Naive thymus-derived CD4-positive, alpha-beta T cell (primary cell): ENCODE data around the gene SERHL2. TPM values are rescaled to one million over a fixed set of nuclear protein-coding genes. Genes with fewer than 3 reads are reported as not detected.
"Not testable (repeated sequence)": the region's sequence is repeated elsewhere in the genome, so short reads cannot be mapped to it uniquely, and the experiment has no call there.

Experiments used
- ATAC-seq: fragments of 150-1000 bp; cut with Tn5 transposase; 2 replicates; pipeline ENCODE4 v1.10.0; 2021; ENCODE audit warnings: mild to moderate bottlenecking, moderate library complexity
- CTCF ChIA-PET: fragments of 350-600 bp; sonication (Branson Sonifier 250); formaldehyde crosslinking; loops from one replicate; lab custom pipeline; 2021; ENCODE audit warnings: antibody characterized with exemption; lab: Charles Lee
- POLR2A ChIA-PET: fragments of 350-600 bp; sonication (Branson Sonifier 250); formaldehyde crosslinking; loops from one replicate; lab custom pipeline; 2021; ENCODE audit warnings: antibody characterized with exemption, inconsistent platforms; lab: Charles Lee
- DNase-seq, 9 donors: peaks; one replicate each; pipeline versions ENCODE4 v3.0.0 to v3.0.0-alpha.2; 2020 to 2022; ENCODE audit warnings: mixed read lengths in 1 of 9
- H3K27ac ChIP-seq: one replicate; pipeline ENCODE4 v1.7.0; 2013; ENCODE audit warnings: mild to moderate bottlenecking, low read depth, low read length, moderate library complexity
- H3K27me3 ChIP-seq, 2 donors: one replicate each; pipeline ENCODE4 v1.7.0; 2013; ENCODE audit warnings: low read length in 2 of 2, mild to moderate bottlenecking in 2 of 2, moderate library complexity in 2 of 2; ENCODE audit not compliant: control insufficient read depth in 2 of 2, insufficient read depth in 2 of 2
- H3K36me3 ChIP-seq, 3 experiments: 1 replicate in 2 of 3; 2 replicates in 1 of 3; pipeline ENCODE4 v1.7.0; 2013; ENCODE audit warnings: low read length in 3 of 3, mild to moderate bottlenecking in 3 of 3, moderate library complexity in 1 of 3; ENCODE audit not compliant: insufficient read depth in 3 of 3, control insufficient read depth in 2 of 3
- H3K4me1 ChIP-seq, 2 donors: one replicate each; pipeline ENCODE4 v1.7.0; 2013; ENCODE audit warnings: low read length in 2 of 2, mild to moderate bottlenecking in 2 of 2, moderate library complexity in 1 of 2; ENCODE audit not compliant: control insufficient read depth in 2 of 2, insufficient read depth in 2 of 2
- H3K4me3 ChIP-seq: 2 replicates; pipeline ENCODE4 v1.7.0; 2013; ENCODE audit warnings: mild to moderate bottlenecking, low read length
- H3K9me3 ChIP-seq, 3 experiments: 1 replicate in 2 of 3; 2 replicates in 1 of 3; pipeline ENCODE4 v1.7.0; 2013; ENCODE audit warnings: low read length in 3 of 3; ENCODE audit not compliant: control insufficient read depth in 2 of 3
- H3K27ac Mint-ChIP-seq, 9 donors: one replicate each; pipeline ENCODE4 v1.8.0; 2020 to 2022; ENCODE audit warnings: mixed read lengths in 9 of 9, mild to moderate bottlenecking in 8 of 9, moderate library complexity in 5 of 9, inconsistent platforms in 2 of 9
- H3K27me3 Mint-ChIP-seq, 5 donors: one replicate each; pipeline ENCODE4 v1.8.0; 2021 to 2022; ENCODE audit warnings: mixed read lengths in 5 of 5, mild to moderate bottlenecking in 1 of 5
- H3K36me3 Mint-ChIP-seq, 5 donors: one replicate each; pipeline ENCODE4 v1.8.0; 2020 to 2022; ENCODE audit warnings: mixed read lengths in 5 of 5, mild to moderate bottlenecking in 3 of 5, inconsistent platforms in 1 of 5
- H3K4me1 Mint-ChIP-seq, 7 donors: one replicate each; pipeline ENCODE4 v1.8.0; 2020 to 2022; ENCODE audit warnings: mixed read lengths in 7 of 7, mild to moderate bottlenecking in 3 of 7, inconsistent platforms in 1 of 7
- H3K4me3 Mint-ChIP-seq, 10 donors: one replicate each; pipeline ENCODE4 v1.8.0; 2020 to 2022; ENCODE audit warnings: mild to moderate bottlenecking in 10 of 10, mixed read lengths in 10 of 10, moderate library complexity in 6 of 10, inconsistent platforms in 2 of 10
- H3K9me3 Mint-ChIP-seq, 11 donors: one replicate each; pipeline ENCODE4 v1.8.0; 2020 to 2022; ENCODE audit warnings: mixed read lengths in 11 of 11, mild to moderate bottlenecking in 4 of 11, inconsistent platforms in 1 of 11, moderate library complexity in 1 of 11
- intact Hi-C, 2 donors: fragments of 100-400 bp; cut with micrococcal nuclease; formaldehyde crosslinking; loops; one replicate each; pipeline ENCODE4 v1.15.1; 2023
- polyA plus RNA-seq, 2 donors: library from polyadenylated mRNA; unstranded; fragments of 300-500 nt; fragmentation: Illumina TruSeq; gene quantifications; one replicate each; pipeline ENCODE4 v1.2.3, GENCODE V29; 2021
- total RNA-seq, 6 experiments: library from RNA in 5 of 6; stranded (reverse) in 5 of 6; gene quantifications; 1 replicate in 5 of 6; 2 replicates in 1 of 6; pipeline ENCODE4 v1.2.3 and lab custom pipeline; 2021 to 2026

The SERHL2 gene
- total and polyA plus RNA-seq, 7 experiments from 2014 or later, result 0.25 to 1.0 (median 0.47) TPM; not detected in 1

GRCh38 chr22:42607641-42608040, 53.9 kb downstream of the SERHL2 start:
- CTCF ChIA-PET, H3K9me3 Mint-ChIP-seq, H3K27ac Mint-ChIP-seq, H3K9me3 ChIP-seq, POLR2A ChIA-PET, H3K4me3 ChIP-seq, DNase-seq, ATAC-seq, H3K4me3 Mint-ChIP-seq, H3K27me3 ChIP-seq, intact Hi-C loops, H3K27ac ChIP-seq, H3K27me3 Mint-ChIP-seq: not testable (repeated sequence)
- peaks cover 0 to 18% (median 11%) of the 10 kb centered on the region in 5 donors for H3K36me3 Mint-ChIP-seq
- peaks cover 35 to 94% (median 71%) of the 10 kb centered on the region in 7 donors for H3K4me1 Mint-ChIP-seq
- peaks cover 3 to 48% (median 4%) of the 10 kb centered on the region in 3 experiments for H3K36me3 ChIP-seq
- H3K4me1 ChIP-seq, result peaks cover 25 to 31% of the 10 kb centered on the region in 2 donors

GRCh38 chr22:42608136-42608822, 54.5 kb downstream of the SERHL2 start:
- Histone ChIP-seq H3K27me3 (no peaks in the 10 kb centered on the region), H3K9me3 (no peaks in the 10 kb centered on the region), H3K36me3 (peaks cover 0 to 41% (median 3%) of the 10 kb centered on the region in 3 experiments), H3K4me3 (no peak overlapping the region), H3K27ac (no peak overlapping the region), H3K4me1 (peaks cover 31 to 38% of the 10 kb centered on the region in 2 donors)
- intact Hi-C loops, result no loop called here
- Mint-ChIP-seq H3K9me3 (peaks cover 0 to 1% (median 0%) of the 10 kb centered on the region in 11 donors), H3K27me3 (no peaks in the 10 kb centered on the region), H3K4me1 (peaks cover 41 to 94% (median 71%) of the 10 kb centered on the region in 7 donors), H3K4me3 (peak overlapping the region in 4 of 10 donors; percentile 9 to 53 (median 27)), H3K36me3 (peaks cover 0 to 17% (median 12%) of the 10 kb centered on the region in 5 donors), H3K27ac (peak overlapping the region in 1 of 9 donors; percentile 64)
- DNase-seq (no peak), ATAC-seq (no peak)
- ChIA-PET POLR2A (interaction anchor here (0.9 kb wide), 1 partner anchor 12 kb away, joined by 3 read pairs; no protein-coding TSS in a partner anchor), CTCF (interaction anchor here (1.6 kb wide), 1 partner anchor 10 kb away, joined by 3 read pairs; no protein-coding TSS in a partner anchor)

GRCh38 chr22:42608823-42609361, 55.1 kb downstream of the SERHL2 start:
- CTCF ChIA-PET, result interaction anchor here (1.6 kb wide), 1 partner anchor 9 kb away, joined by 3 read pairs; no protein-coding TSS in a partner anchor
- Histone ChIP-seq H3K27me3 (no peaks in the 10 kb centered on the region), H3K36me3 (peaks cover 0 to 38% (median 3%) of the 10 kb centered on the region in 3 experiments), H3K4me3 (no peak overlapping the region), H3K4me1 (peaks cover 37 to 44% of the 10 kb centered on the region in 2 donors), H3K9me3 (no peaks in the 10 kb centered on the region), H3K27ac (no peak overlapping the region)
- ATAC-seq, result no peak
- no peaks in the 10 kb centered on the region for H3K27me3 Mint-ChIP-seq
- peak overlapping the region in 3 of 10 donors; percentile 17 to 74 (median 19) for H3K4me3 Mint-ChIP-seq
- peak overlapping the region in 1 of 9 donors; percentile 64 for H3K27ac Mint-ChIP-seq
- DNase-seq, result no peak
- POLR2A ChIA-PET, result interaction anchor here (0.9 kb wide), 1 partner anchor 13 kb away, joined by 3 read pairs; no protein-coding TSS in a partner anchor
- H3K4me1 Mint-ChIP-seq, result peaks cover 42 to 94% (median 70%) of the 10 kb centered on the region in 7 donors
- peaks cover 0 to 18% (median 9%) of the 10 kb centered on the region in 5 donors for H3K36me3 Mint-ChIP-seq
- peaks cover 0 to 1% (median 0%) of the 10 kb centered on the region in 11 donors for H3K9me3 Mint-ChIP-seq
- intact Hi-C loops, result no loop called here

- H3K27ac Mint-ChIP-seq, result peak overlapping the region; percentile 4 to 88 (median 60)
- H3K4me3 Mint-ChIP-seq, result peak overlapping the region in 9 of 10 donors; percentile 29 to 96 (median 60)
- H3K4me3 ChIP-seq, result no peak overlapping the region
- DNase-seq (no peak), ATAC-seq (no peak)
- H3K27ac ChIP-seq, result no peak overlapping the region
- H3K4me1 ChIP-seq, result peaks cover 37 to 44% of the 10 kb centered on the region in 2 donors
- H3K36me3 ChIP-seq, result peaks cover 0 to 31% (median 3%) of the 10 kb centered on the region in 3 experiments
- intact Hi-C loops, result loop anchor here in 1 of 2 donors (5.0 to 10.0 kb wide), 2 partner anchors 78 to 925 kb away; partner anchors contain the start of gene SNU13
- H3K9me3 Mint-ChIP-seq, result peaks cover 0 to 5% (median 0%) of the 10 kb centered on the region in 11 donors
- no peaks in the 10 kb centered on the region for H3K27me3 ChIP-seq
- peaks cover 0 to 19% (median 9%) of the 10 kb centered on the region in 5 donors for H3K36me3 Mint-ChIP-seq
- peaks cover 0 to 5% (median 0%) of the 10 kb centered on the region in 5 donors for H3K27me3 Mint-ChIP-seq
- no peaks in the 10 kb centered on the region for H3K9me3 ChIP-seq
- H3K4me1 Mint-ChIP-seq, result peaks cover 49 to 88% (median 66%) of the 10 kb centered on the region in 7 donors
- CTCF ChIA-PET, result interaction anchor here (1.6 kb wide), 1 partner anchor 8 kb away, joined by 3 read pairs; no protein-coding TSS in a partner anchor
- POLR2A ChIA-PET, result no interaction called here
Measured at GRCh38 chr22:42610186-42610585, 56.4 kb downstream of the SERHL2 start.

GRCh38 chr22:42611051-42611450, 57.3 kb downstream of the SERHL2 start:
- Mint-ChIP-seq H3K9me3 (peaks cover 0 to 9% (median 0%) of the 10 kb centered on the region in 11 donors), H3K4me3 (peak overlapping the region in 8 of 10 donors; percentile 9 to 96 (median 38)), H3K4me1 (peaks cover 51 to 87% (median 72%) of the 10 kb centered on the region in 7 donors), H3K27me3 (peaks cover 0 to 5% (median 0%) of the 10 kb centered on the region in 5 donors), H3K36me3 (peaks cover 0 to 19% (median 5%) of the 10 kb centered on the region in 5 donors), H3K27ac (peak overlapping the region in 4 of 9 donors; percentile 19 to 66 (median 25))
- ChIA-PET POLR2A (interaction anchor here (0.7 kb wide), 1 partner anchor 29 kb away, joined by 3 read pairs; no protein-coding TSS in a partner anchor), CTCF (no interaction called here)
- Histone ChIP-seq H3K4me1 (peaks cover 36 to 49% of the 10 kb centered on the region in 2 donors), H3K4me3 (no peak overlapping the region), H3K36me3 (peaks cover 0 to 24% (median 3%) of the 10 kb centered on the region in 3 experiments), H3K9me3 (no peaks in the 10 kb centered on the region), H3K27me3 (no peaks in the 10 kb centered on the region), H3K27ac (no peak overlapping the region)
- intact Hi-C loops, result loop anchor here in 1 of 2 donors (5.0 to 10.0 kb wide), 2 partner anchors 79 to 926 kb away; partner anchors contain the start of gene SNU13
- DNase-seq, result no peak
- ATAC-seq, result no peak

- H3K4me3 Mint-ChIP-seq, result peak overlapping the region; percentile 61 to 99 (median 96)
- peaks cover 34 to 49% of the 10 kb centered on the region in 2 donors for H3K4me1 ChIP-seq
- H3K27me3 Mint-ChIP-seq, result peaks cover 0 to 5% (median 0%) of the 10 kb centered on the region in 5 donors
- H3K27ac Mint-ChIP-seq, result peak overlapping the region in 7 of 9 donors; percentile 28 to 100 (median 66)
- no peak for ATAC-seq
- DNase-seq, result no peak
- peak overlapping the region; percentile 44 for H3K27ac ChIP-seq
- H3K4me1 Mint-ChIP-seq, result peaks cover 50 to 74% (median 64%) of the 10 kb centered on the region in 7 donors
- peaks cover 0 to 16% (median 5%) of the 10 kb centered on the region in 5 donors for H3K36me3 Mint-ChIP-seq
- intact Hi-C loops, result loop anchor here in 1 of 2 donors (5.0 to 10.0 kb wide), 2 partner anchors 80 to 928 kb away; partner anchors contain the start of gene SNU13
- H3K4me3 ChIP-seq, result no peak overlapping the region
- H3K36me3 ChIP-seq, result peaks cover 0 to 20% (median 3%) of the 10 kb centered on the region in 3 experiments
- POLR2A ChIA-PET, result interaction anchor here (0.7 to 1.0 kb wide), 2 partner anchors 9 to 30 kb away, joined by 3 read pairs; no protein-coding TSS in a partner anchor
- peaks cover 0 to 9% (median 0%) of the 10 kb centered on the region in 11 donors for H3K9me3 Mint-ChIP-seq
- CTCF ChIA-PET, result no interaction called here
- no peaks in the 10 kb centered on the region for H3K9me3 ChIP-seq
- no peaks in the 10 kb centered on the region for H3K27me3 ChIP-seq
Measured at GRCh38 chr22:42612336-42612735, 58.6 kb downstream of the SERHL2 start.
